Inflammatory macrophage treated with lipopolysaccharide for 1 hour (primary cell): Measurements from ENCODE around the gene TARP.
A peak's percentile ranks its signal among the peaks of the same experiment; 100 is the strongest.

ENCODE experiments used
- DNase-seq, 2 donors: peaks; one replicate each; pipeline ENCODE4 v3.0.0-alpha.2; 2020 to 2022

The TARP gene

GRCh38 chr7:38273286-38273995, at the start of gene TARP:
TSS of gene TARP (minus strand) at chr7:38273636.
- no peak for DNase-seq

- no peak for DNase-seq
Measured at GRCh38 chr7:38323156-38323555, 49.7 kb upstream of the TARP start.

GRCh38 chr7:38322461-38322860, 49.0 kb upstream of the TARP start:
- no peak for DNase-seq

- no peak for DNase-seq
Measured at GRCh38 chr7:38321967-38322366, 48.5 kb upstream of the TARP start.

GRCh38 chr7:38321515-38321944, 48.1 kb upstream of the TARP start:
- peak; percentile 91 to 97 for DNase-seq

- DNase-seq = no peak
Measured at GRCh38 chr7:38321050-38321449, 47.6 kb upstream of the TARP start.

- no peak for DNase-seq
Measured at GRCh38 chr7:38319873-38320272, 46.4 kb upstream of the TARP start.

DNA sequence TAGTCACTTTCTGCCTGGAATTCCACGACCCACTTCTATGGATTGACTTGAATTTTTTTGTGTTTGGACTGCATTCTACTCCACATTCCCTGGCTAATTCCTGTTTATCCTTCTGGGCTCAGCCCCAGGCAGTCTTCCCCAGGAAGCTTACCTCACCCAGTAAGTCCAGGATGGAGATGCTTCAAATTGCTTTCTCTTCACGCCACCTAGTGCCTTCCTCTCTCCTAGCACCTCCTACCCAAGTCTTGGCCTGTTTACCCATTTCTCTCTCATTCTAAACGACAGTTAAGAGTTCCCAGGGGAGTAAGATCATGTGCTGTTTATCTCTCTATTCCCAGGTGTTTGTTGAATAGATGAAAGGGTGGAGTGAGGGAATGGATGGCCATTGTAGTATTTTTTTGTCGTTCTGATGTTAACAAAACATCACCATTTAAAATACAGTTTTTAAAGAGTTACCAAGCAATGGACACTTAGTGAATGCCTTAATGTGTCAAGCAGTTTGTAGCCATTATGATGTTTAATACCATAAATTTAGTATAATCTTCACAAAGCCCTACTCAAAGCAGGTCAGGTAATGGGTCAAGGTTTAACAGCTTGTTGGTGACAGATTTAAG, 45.5 kb upstream of the TARP start:
- DNase-seq = peak; percentile 50 to 68

DNA sequence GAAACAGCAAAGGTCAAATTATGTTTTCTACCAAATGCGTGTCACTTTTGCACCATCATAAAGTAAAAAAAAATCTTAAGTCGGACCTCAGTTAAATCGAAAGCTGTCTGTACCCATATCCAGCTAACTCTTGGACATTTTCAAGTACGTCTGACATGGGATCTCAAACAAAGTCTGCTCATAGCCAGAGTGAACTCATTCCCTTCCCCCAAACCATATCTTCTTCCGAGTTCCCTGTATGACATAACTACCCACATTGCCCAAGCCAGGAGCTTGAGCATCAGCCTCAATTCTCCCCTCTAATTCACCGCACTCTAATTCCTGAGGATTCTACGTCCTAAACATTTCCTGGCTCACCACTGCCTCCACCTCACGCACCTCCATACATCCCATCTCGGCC, 44.8 kb upstream of the TARP start:
- DNase-seq = peak; percentile 62 to 73

DNA sequence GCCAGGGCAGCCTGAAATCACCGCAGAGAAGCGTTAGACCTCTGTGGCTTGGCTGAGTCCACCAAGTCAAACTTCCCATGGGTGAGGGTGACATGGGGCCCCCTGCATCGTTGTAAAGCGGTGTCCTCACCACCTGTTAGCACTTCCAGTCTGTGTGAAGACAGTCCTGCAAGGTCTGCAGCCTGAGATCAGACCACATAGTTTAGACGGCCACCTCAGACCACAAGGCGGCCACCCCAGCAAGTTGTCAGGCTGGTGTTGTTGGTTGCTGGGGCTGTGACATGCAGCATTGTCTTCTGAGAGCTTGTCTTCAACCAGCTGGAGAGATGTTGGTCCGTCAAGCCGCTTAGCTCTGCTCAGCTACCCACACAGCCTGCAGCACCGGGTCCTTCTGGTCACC, 44.1 kb upstream of the TARP start:
- DNase-seq = no peak

- DNase-seq = peak in 1 of 2 donors; percentile 54
Measured at GRCh38 chr7:38316733-38317360, 43.4 kb upstream of the TARP start.

- no peak for DNase-seq
Measured at GRCh38 chr7:38315410-38315809, 42.0 kb upstream of the TARP start.

- peak; percentile 63 to 76 for DNase-seq
Measured at GRCh38 chr7:38312821-38313220, 39.4 kb upstream of the TARP start.

DNA sequence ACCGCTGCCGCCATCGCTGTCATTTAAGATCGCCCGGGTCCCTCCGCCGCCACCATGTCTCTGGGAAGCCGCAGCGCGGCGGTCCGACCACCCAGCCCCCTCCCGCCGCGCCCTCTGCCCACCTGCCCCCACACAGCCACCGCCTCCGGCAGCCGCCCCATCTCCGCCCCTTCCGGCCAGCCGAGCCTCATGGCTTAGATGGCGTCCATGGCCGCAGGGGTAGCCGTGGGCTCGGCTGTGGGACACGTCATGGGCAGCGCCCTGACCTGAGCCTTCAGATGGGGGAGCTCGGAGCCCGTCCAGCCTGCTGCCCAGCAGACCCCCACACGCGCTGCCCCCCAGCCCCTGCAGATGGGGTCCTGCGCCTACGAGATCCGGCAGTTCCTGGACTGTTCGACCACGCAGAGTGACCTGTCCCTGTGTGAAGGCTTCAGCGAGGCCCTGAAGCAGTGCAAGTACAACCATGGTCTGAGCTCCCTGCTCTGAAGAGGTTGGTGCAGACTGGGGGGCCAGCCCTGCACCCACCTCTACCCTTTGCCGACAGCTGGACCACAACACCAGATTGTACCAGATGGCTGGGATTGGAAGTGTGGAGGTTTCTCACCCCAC, 38.0 kb upstream of the TARP start:
- peak; percentile 41 to 62 for DNase-seq

- peak; percentile 60 to 64 for DNase-seq
Measured at GRCh38 chr7:38310591-38311101, 37.2 kb upstream of the TARP start.

DNA sequence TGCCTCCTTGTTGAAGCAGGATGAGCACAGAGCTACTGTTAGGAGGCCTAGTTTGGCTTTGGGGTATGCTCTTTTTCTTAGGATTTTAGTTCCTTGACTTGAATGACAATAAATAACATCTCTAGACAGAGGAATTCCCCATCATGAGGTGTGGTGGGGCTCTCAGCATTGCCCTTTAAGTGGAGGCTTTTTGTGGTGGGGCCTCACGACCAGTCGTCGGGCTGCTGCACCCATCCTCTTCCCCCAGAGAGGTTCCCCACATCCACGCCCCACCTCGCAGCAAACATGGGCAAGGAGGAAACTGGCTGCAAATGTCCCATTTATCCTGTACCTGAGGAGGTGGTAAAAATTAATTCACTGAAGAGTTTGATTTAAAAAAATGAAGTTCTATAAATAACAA, 36.1 kb upstream of the TARP start:
- DNase-seq = no peak

DNA sequence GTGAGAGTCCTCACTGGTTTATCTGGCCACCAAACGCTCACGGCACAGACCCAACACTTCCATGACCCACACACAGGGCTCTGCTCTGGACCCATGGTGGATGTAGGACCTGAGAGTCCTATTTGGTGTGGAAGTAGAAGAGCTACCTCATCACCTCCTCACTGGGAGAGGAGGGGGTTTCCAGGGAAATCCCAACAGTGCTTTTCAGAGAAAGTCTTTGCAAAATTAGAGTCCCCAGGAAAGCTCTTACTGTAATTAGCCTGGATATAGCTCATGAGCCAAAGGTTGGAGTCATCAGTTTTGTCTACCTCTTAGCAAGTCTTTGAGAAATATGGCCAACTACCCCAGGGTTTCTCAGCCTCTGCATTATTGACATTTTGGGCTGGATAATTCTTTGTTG, 34.7 kb upstream of the TARP start:
- DNase-seq = peak; percentile 54 to 86

DNA sequence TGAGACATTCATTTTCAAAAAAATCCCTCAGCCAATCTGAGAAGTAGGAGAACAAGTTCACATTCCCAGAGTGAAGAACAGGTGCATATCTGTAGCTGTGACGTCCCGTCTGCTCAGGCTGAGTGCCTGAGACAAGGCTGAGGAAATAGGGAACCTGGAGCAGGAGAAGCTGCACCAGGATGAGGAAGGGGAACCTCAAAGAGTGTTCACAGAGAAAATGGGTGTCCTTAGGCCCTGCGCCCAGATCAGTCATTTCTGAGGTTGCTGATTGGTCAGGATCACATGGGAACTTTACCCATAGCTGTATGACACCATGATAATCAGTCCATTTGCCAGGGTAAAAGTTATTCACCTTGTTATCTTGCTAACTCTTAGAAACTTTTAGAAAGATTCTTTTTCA, 34.2 kb upstream of the TARP start:
- DNase-seq = peak; percentile 34 to 58

- no peak for DNase-seq
Measured at GRCh38 chr7:38306914-38307313, 33.5 kb upstream of the TARP start.

GRCh38 chr7:38306171-38306570, 32.7 kb upstream of the TARP start:
- no peak for DNase-seq

DNA sequence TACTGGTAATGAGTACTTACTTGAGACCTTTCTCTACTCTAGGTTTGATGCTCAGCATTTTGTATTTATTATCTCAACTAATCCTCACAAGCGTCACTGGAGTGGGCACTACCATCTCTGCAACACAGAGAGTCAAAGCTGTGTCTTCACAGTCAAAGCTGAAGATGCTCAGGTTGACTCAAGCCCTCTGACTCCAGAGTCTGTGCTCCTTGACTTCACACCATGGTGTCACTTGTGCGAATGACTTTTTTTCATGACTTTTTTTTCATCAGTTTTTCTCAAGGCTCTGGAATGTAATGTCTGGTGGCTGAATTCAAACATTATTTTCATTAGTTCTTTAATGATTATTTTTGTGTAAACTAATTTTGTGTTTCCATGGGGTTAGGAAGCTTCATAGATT, 30.4 kb upstream of the TARP start:
- DNase-seq = no peak

GRCh38 chr7:38300175-38300574, 26.7 kb upstream of the TARP start:
- no peak for DNase-seq

- DNase-seq = no peak
Measured at GRCh38 chr7:38299275-38299931, 26.0 kb upstream of the TARP start.
